Fibroblast of lung (primary cell): ENCODE results near the gene CECR2.

Experiments used
- EZH2 ChIP-seq: IDR thresholded peaks from 2 replicates; pipeline ENCODE4 v1.5.1; 2012; ENCODE audit warnings: low read length, control low read depth, mild to moderate bottlenecking; ENCODE audit errors: missing control alignments
- TF ChIP-seq, protein P1 (sequence below), 2 donors: IDR thresholded peaks in 1 of 2; conservative IDR thresholded peaks in 1 of 2; 1 replicate in 1 of 2; 2 replicates in 1 of 2; pipeline ENCODE4 v1.5.1; 2011 to 2012; ENCODE audit warnings: low read length in 2 of 2, control low read depth in 1 of 2, inconsistent platforms in 1 of 2, low read depth in 1 of 2, mild to moderate bottlenecking in 1 of 2

DNA sequence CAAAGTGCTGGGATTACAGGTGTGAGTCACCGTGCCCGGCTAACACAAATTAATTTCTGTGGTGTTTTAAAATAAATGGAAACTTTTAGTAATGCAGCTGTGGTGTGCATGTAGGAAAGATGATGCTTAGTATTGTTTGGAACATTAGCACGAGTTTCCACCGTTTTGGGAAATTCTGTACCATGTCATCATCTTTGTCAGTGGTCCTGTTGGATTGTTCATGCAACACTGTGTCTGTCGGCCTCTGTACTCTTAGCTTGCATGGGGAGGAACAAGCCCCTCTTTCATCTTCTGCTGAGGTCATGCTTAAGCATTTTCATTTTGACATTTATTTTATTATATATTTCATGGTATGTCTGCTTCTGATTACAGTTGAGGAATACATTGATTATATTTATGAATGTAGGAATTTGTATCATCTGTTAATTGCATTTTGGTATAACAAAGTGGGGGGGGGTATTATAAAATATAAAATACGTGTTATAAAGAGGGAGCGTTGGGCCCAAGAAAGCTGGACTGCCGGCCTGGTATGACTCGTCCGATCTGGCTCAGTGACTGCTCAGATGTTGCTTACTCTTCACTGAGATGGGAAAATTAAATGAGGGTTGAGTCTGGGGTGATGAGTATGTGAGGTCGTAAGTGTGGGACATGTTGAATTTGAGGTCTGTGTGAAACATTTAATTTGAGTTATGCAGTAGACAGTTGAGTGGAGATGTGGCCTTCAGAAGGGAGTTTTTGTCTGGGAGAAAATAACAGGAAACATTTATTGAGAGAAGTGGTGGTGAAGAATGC lies 28.7 kb downstream of the CECR2 start:
- TF ChIP-seq, protein P1, sequence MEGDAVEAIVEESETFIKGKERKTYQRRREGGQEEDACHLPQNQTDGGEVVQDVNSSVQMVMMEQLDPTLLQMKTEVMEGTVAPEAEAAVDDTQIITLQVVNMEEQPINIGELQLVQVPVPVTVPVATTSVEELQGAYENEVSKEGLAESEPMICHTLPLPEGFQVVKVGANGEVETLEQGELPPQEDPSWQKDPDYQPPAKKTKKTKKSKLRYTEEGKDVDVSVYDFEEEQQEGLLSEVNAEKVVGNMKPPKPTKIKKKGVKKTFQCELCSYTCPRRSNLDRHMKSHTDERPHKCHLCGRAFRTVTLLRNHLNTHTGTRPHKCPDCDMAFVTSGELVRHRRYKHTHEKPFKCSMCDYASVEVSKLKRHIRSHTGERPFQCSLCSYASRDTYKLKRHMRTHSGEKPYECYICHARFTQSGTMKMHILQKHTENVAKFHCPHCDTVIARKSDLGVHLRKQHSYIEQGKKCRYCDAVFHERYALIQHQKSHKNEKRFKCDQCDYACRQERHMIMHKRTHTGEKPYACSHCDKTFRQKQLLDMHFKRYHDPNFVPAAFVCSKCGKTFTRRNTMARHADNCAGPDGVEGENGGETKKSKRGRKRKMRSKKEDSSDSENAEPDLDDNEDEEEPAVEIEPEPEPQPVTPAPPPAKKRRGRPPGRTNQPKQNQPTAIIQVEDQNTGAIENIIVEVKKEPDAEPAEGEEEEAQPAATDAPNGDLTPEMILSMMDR (conservative IDR thresholded peaks at IDR 0.05 in 1 of 2, IDR thresholded peaks at IDR 0.05 in 1 of 2; ENCODE audit: low read depth in 1 of 2, low read length in 2 of 2): no peak
- TF ChIP-seq EZH2: no peak
